B cell (primary cell): ENCODE data around the gene PCNX4.

ENCODE experiments used
- CTCF ChIP-seq: fragments of 200-600 bp; IDR thresholded peaks from one replicate; pipeline ENCODE4 v1.8.0; 2022; ENCODE audit warnings: antibody characterized with exemption, mild to moderate bottlenecking
- EZH2 ChIP-seq: IDR thresholded peaks from 2 replicates; pipeline ENCODE4 v1.6.1; 2012; ENCODE audit warnings: borderline replicate concordance, low read depth, mild to moderate bottlenecking, moderate library complexity, low read length; ENCODE audit not compliant: insufficient read depth, poor library complexity, severe bottlenecking

- TF ChIP-seq CTCF (no peak), EZH2 (no peak)
Observed at GRCh38 chr14:60214003-60214402, 122.3 kb downstream of the PCNX4 start.
